Measurements from ENCODE around the gene PRKN.
"Not testable (repeated sequence)": the region's sequence is repeated elsewhere in the genome, so short reads cannot be mapped to it uniquely, and the experiment has no call there.

Gene PRKN

DNA sequence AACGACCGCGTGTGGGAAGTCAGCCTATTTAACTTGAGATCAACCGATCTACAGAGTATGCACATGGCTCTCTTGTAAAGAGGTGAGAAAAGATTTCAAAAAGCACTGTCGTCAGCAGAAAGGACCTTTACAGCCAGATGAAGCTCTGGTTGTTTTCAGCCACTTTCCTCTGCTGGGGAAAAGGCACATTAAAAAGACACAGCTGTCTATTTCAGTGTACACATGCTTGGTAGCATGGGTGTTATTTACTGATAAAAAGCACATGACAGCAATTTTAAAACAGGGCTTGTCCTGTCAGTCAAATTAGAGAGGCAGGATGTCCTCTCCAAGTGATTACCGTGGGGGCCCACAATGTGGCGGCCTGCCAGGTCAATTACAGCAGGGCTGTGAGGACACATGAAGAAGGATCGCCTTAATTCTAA is 188.9 kb downstream of the PRKN start:
- Histone ChIP-seq H3K9ac (ENCODE audit: low read depth, low read length) (no peak overlapping the region), H3K4me3 (ENCODE audit: low read depth in 1 of 2, low read length in 2 of 2) (no peak overlapping the region), H3K4me1 (ENCODE audit: insufficient read depth, low read length) (no peaks in the 10 kb centered on the region), H4K20me1 (ENCODE audit: insufficient read depth, low read length) (no peaks in the 10 kb centered on the region), H2AFZ (ENCODE audit: low read depth, low read length) (no peak overlapping the region), H3K79me2 (ENCODE audit: insufficient read depth, low read length) (no peaks in the 10 kb centered on the region), H3K4me2 (ENCODE audit: insufficient read depth, low read length) (no peak overlapping the region), H3K36me3 (ENCODE audit: insufficient read depth, low read length) (no peaks in the 10 kb centered on the region), H3K27ac (ENCODE audit: low read length) (no peak overlapping the region), H3K27me3 (ENCODE audit: insufficient read depth, low read length, poor library complexity) (no peaks in the 10 kb centered on the region), H3K9me3 (ENCODE audit: insufficient read depth, low read length, severe bottlenecking) (no peaks in the 10 kb centered on the region)
- ATAC-seq (ENCODE audit: insufficient read depth, low read depth) (no peak), DNase-seq (no peak)
- TF ChIP-seq, protein P1, sequence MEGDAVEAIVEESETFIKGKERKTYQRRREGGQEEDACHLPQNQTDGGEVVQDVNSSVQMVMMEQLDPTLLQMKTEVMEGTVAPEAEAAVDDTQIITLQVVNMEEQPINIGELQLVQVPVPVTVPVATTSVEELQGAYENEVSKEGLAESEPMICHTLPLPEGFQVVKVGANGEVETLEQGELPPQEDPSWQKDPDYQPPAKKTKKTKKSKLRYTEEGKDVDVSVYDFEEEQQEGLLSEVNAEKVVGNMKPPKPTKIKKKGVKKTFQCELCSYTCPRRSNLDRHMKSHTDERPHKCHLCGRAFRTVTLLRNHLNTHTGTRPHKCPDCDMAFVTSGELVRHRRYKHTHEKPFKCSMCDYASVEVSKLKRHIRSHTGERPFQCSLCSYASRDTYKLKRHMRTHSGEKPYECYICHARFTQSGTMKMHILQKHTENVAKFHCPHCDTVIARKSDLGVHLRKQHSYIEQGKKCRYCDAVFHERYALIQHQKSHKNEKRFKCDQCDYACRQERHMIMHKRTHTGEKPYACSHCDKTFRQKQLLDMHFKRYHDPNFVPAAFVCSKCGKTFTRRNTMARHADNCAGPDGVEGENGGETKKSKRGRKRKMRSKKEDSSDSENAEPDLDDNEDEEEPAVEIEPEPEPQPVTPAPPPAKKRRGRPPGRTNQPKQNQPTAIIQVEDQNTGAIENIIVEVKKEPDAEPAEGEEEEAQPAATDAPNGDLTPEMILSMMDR (IDR thresholded peaks at IDR 0.05; ENCODE audit: borderline replicate concordance, extremely low read depth, low read length, poor library complexity, severe bottlenecking), result no peak
- TF ChIP-seq EZH2 (IDR thresholded peaks at IDR 0.05; ENCODE audit: borderline replicate concordance, low read depth, low read length, severe bottlenecking), result no peak

DNA sequence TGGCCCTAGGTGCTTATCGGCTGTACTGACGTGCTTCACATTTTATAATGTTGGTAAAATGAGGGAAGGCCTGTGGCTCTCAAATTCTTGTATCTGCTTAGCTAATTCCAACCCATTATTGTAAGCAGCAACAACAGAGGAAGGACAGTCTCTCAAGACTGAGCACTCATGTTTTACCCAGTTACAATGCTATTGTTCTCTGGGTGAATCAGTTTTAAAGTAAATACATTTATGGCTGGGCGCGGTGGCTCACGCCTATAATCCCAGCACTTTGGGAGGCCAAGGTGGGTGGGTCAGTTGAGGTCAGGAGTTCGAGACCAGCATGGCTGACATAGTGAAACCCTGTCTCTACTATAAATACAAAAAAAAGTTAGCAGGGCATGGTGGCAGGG is 194.6 kb downstream of the PRKN start:
- Histone ChIP-seq H3K79me2 (ENCODE audit: insufficient read depth, low read length) (no peaks in the 10 kb centered on the region), H3K4me1 (ENCODE audit: insufficient read depth, low read length) (no peaks in the 10 kb centered on the region), H2AFZ (ENCODE audit: low read depth, low read length) (no peak overlapping the region), H3K36me3 (ENCODE audit: insufficient read depth, low read length) (no peaks in the 10 kb centered on the region), H3K9me3 (ENCODE audit: insufficient read depth, low read length, severe bottlenecking) (no peaks in the 10 kb centered on the region), H4K20me1 (ENCODE audit: insufficient read depth, low read length) (no peaks in the 10 kb centered on the region), H3K9ac (ENCODE audit: low read depth, low read length) (no peak overlapping the region), H3K4me2 (ENCODE audit: insufficient read depth, low read length) (no peak overlapping the region), H3K4me3 (ENCODE audit: low read depth in 1 of 2, low read length in 2 of 2) (no peak overlapping the region), H3K27me3 (ENCODE audit: insufficient read depth, low read length, poor library complexity) (no peaks in the 10 kb centered on the region), H3K27ac (ENCODE audit: low read length) (no peak overlapping the region)
- ATAC-seq (ENCODE audit: insufficient read depth, low read depth) (no peak), DNase-seq (no peak)
- TF ChIP-seq EZH2 (IDR thresholded peaks at IDR 0.05; ENCODE audit: borderline replicate concordance, low read depth, low read length, severe bottlenecking), result no peak
- TF ChIP-seq, protein P1 (IDR thresholded peaks at IDR 0.05; ENCODE audit: borderline replicate concordance, extremely low read depth, low read length, poor library complexity, severe bottlenecking), result no peak

- Histone ChIP-seq H3K27me3 (ENCODE audit: insufficient read depth, low read length, poor library complexity) (no peaks in the 10 kb centered on the region), H3K4me2 (ENCODE audit: insufficient read depth, low read length) (no peak overlapping the region), H3K27ac (ENCODE audit: low read length) (no peak overlapping the region), H4K20me1 (ENCODE audit: insufficient read depth, low read length) (no peaks in the 10 kb centered on the region), H3K36me3 (ENCODE audit: insufficient read depth, low read length) (no peaks in the 10 kb centered on the region), H3K9me3 (ENCODE audit: insufficient read depth, low read length, severe bottlenecking) (no peaks in the 10 kb centered on the region), H3K9ac (ENCODE audit: low read depth, low read length) (no peak overlapping the region), H3K4me1 (ENCODE audit: insufficient read depth, low read length) (no peaks in the 10 kb centered on the region), H2AFZ (ENCODE audit: low read depth, low read length) (no peak overlapping the region), H3K79me2 (ENCODE audit: insufficient read depth, low read length) (no peaks in the 10 kb centered on the region), H3K4me3 (ENCODE audit: low read depth in 1 of 2, low read length in 2 of 2) (no peak overlapping the region)
- DNase-seq (no peak), ATAC-seq (ENCODE audit: insufficient read depth, low read depth) (no peak)
- TF ChIP-seq EZH2 (IDR thresholded peaks at IDR 0.05; ENCODE audit: borderline replicate concordance, low read depth, low read length, severe bottlenecking), result no peak
- TF ChIP-seq, protein P1 (IDR thresholded peaks at IDR 0.05; ENCODE audit: borderline replicate concordance, extremely low read depth, low read length, poor library complexity, severe bottlenecking), result no peak
Observed at GRCh38 chr6:162532283-162533008, 195.1 kb downstream of the PRKN start.

- H3K79me2 ChIP-seq (ENCODE audit: insufficient read depth, low read length); H3K4me3 ChIP-seq (ENCODE audit: low read depth in 1 of 2, low read length in 2 of 2); H3K4me2 ChIP-seq (ENCODE audit: insufficient read depth, low read length); H3K27me3 ChIP-seq (ENCODE audit: insufficient read depth, low read length, poor library complexity); H3K36me3 ChIP-seq (ENCODE audit: insufficient read depth, low read length); H3K9ac ChIP-seq (ENCODE audit: low read depth, low read length); H2AFZ ChIP-seq (ENCODE audit: low read depth, low read length); H3K9me3 ChIP-seq (ENCODE audit: insufficient read depth, low read length, severe bottlenecking); DNase-seq; ATAC-seq (ENCODE audit: insufficient read depth, low read depth); H4K20me1 ChIP-seq (ENCODE audit: insufficient read depth, low read length); H3K27ac ChIP-seq (ENCODE audit: low read length); H3K4me1 ChIP-seq (ENCODE audit: insufficient read depth, low read length): not testable (repeated sequence)
Observed at GRCh38 chr6:162531391-162531790, 196.2 kb downstream of the PRKN start.

Data from DND-41 (cell line).